HG03565 (cell line): Measurements from ENCODE around the gene LTB4R.
A peak's percentile ranks its signal among the peaks of the same experiment; 100 is the strongest.

ENCODE experiments used
- ATAC-seq: cut with Tn5 transposase; IDR thresholded peaks from one replicate; pipeline ENCODE4 v1.9.1; 2021; ENCODE audit warnings: mild to moderate bottlenecking, moderate library complexity; ENCODE audit not compliant: unreplicated experiment

LTB4R gene

GRCh38 chr14:24366721-24367513 lies 55.6 kb downstream of the LTB4R start:
- peak; percentile 22 for ATAC-seq
